ENCODE results near the gene KRT82.

Gene KRT82

GRCh38 chr12:52436000-52436827 is 30.1 kb upstream of the KRT82 start:
- no peak overlapping the region for H3K4me3 ChIP-seq (ENCODE audit: low read depth, low read length)

DNA sequence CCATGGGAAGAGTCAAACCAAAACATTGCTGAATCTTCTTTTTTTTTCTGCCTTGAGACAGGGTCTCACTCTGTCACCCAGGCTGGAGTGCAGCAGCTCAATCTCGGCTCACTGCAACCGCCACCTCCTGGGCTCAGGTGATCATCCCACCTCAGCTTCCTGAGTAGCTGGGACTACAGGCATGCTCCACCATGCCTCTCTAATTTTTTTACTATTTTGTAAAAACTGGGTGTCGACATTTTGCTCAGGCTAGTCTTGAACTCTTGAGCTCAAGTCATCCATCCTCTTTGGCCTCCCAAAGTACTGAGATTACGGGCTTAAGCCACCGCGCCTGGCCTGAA is 29.5 kb upstream of the KRT82 start:
- H3K4me3 ChIP-seq (ENCODE audit: low read depth, low read length) = no peak overlapping the region

- no peak overlapping the region for H3K4me3 ChIP-seq (ENCODE audit: low read depth, low read length)
Measured at GRCh38 chr12:52434760-52435530, 28.8 kb upstream of the KRT82 start.

- no peak within 1 kb of the TSS for H3K4me3 ChIP-seq (ENCODE audit: low read depth, low read length)
Measured at GRCh38 chr12:52434081-52434733, 28.1 kb upstream of the KRT82 start, which contains the start of gene KRT75. Gene KRT75 (minus strand): TSS chr12:52434371. CDS start chr12:52434304, 67 bp downstream.

DNA sequence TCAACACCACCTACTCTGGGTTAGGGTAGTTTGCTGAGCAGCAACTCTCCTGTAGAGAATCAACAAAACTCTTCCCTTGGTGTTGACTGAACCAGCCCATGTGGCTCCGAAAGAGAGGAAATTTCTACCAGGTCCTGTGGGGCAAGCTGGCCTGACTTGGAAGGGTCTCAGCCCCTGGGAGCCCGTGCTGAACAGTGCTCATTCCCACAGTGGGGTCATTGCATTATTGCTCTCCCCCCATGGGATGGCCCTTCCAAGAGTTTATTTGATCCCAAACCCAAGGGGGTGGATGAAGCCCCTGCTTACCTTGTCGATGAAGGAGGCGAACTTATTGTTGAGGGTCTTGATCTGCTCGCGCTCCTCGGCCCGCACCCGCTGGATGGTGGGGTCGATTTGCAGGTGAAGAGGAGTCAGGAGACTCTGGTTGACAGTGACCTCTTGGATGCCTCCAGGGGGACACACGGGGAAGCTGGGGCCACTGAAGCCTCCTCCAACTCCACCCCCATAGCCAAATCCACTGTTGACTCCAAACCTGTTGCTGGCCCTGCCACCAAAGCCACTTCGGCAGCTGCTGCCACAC is 27.5 kb upstream of the KRT82 start:
- H3K4me3 ChIP-seq (ENCODE audit: low read depth, low read length) = no peak overlapping the region

- H3K4me3 ChIP-seq (ENCODE audit: low read depth, low read length) = no peak overlapping the region
Measured at GRCh38 chr12:52432559-52433207, 26.5 kb upstream of the KRT82 start.

GRCh38 chr12:52428121-52428520 is 22.0 kb upstream of the KRT82 start:
- H3K4me3 ChIP-seq (ENCODE audit: low read depth, low read length) = no peak overlapping the region

DNA sequence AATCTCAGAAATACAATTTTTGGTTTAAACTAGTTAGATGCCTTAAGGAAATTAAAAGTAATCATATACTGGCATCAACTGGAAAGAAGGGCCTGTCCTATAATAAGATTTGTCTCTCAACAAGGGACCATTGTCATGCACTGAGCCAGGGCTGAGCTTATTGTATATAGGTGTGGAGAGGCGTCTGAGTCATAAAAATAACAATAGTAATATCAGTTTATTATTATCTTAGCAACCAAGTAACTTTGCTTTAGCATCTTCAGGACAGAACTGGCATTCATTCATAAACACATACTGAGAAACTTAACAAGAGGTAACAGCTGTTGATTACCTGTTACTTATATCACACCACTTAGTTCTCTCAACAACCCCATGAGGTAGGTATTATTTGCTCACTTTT is 20.9 kb upstream of the KRT82 start:
- H3K4me3 ChIP-seq (ENCODE audit: low read depth, low read length) = no peak overlapping the region

DNA sequence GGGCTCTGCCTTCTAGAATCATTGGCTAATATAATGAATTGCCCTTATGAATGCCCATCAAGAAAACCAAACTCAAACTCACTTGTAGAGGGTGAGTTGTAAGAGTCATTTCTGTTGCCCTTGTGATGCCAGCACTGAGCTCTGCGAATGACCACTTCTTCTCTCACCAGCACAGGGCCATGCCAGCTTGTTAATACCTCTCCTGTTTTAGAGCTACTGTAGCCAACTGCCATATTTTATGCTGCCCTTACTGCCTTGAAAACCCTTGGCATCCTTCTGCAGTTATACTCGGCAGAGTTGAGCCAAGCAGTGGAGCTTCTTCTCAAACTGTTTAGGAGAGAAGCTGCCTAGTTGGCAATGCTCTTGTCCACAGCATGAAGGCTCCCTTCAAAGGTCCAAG is 19.9 kb upstream of the KRT82 start:
- no peak overlapping the region for H3K4me3 ChIP-seq (ENCODE audit: low read depth, low read length)

DNA sequence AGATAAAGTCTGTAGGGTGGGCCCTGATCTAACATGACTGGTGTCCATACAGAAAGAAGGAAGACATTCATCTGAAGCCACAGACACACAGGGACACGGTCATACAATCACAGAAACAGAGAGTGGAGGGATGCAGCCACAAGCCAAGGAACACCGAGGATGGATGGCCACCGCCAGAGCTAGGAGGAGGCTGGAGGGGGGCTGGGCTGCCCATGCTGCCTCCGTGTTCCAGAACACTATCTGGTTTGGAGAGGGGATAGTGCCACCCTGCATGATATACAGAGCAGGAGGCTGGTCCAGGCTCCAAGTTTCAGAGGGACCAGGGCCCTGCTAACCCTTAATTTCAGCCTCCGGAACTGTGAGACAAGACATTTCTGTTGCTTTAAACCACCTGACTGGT is 19.3 kb upstream of the KRT82 start:
- no peak overlapping the region for H3K4me3 ChIP-seq (ENCODE audit: low read depth, low read length)

GRCh38 chr12:52423661-52424500 is 17.7 kb upstream of the KRT82 start:
- no peak overlapping the region for H3K4me3 ChIP-seq (ENCODE audit: low read depth, low read length)

DNA sequence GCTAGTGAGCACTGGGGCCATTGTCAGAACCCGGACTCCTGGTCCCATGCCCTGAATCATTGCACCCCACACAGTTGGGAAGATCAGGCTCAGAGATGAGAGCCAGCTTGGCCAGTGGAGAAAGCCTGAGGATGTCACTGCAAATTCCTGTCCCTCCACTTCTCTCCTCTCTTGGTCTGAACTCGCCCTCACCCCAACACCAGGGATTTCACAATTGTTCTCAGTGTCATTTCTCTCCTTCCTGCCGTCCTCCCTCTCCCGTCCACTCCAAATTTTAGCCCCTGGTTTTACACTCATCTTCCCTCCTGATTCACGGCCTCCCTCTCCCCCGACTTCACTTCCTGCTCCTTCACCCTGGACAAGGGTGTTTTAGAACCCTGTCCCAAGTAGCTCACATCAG is 16.9 kb upstream of the KRT82 start:
- no peak overlapping the region for H3K4me3 ChIP-seq (ENCODE audit: low read depth, low read length)

DNA sequence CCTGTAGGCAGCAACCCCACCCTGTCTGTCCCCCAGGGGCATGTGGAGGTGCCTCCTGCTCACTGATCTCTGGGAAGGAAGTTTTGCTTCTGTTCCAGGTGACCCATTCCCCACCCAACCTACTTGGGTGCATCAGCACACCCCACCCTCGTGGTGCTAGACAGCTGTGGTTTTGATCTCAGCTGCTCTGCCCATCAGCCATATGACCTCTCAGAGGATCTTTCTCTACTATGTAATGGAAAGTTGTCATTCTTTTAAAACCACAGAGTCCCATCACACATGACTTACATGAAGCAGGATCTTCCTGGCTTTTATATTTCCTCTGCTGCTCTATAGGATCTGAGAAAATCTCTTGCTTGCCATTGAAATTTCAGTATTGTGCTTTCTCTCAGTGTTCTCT is 13.5 kb upstream of the KRT82 start:
- H3K4me3 ChIP-seq (ENCODE audit: low read depth, low read length) = no peak overlapping the region

DNA sequence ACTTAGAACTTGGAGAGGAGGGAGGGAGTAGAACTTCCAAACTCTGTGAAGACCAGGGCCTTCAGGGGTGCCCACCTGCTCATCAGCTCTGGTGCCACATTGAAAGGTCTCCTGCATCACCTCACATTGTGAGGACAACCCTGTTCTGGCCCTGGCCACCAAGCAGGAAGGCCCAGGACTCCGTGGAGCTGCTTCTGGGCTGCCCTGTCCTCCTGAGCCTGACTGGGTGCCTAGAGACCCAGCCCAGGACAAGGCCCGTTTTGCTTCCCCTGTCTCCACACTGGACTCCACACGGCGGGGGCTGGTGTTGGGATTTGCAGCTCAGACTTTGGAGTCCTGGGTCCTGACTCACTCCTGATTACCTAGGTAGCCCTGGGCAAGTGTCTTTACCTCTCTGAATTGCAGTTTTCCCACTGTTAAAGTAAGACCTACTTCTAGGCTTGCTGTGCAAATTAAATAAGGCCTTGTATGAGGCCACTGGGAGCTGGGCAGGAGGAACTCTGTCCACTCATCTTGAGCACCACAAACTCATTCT is 12.5 kb upstream of the KRT82 start:
- H3K4me3 ChIP-seq (ENCODE audit: low read depth, low read length) = no peak overlapping the region

GRCh38 chr12:52417740-52418139 is 11.6 kb upstream of the KRT82 start:
- H3K4me3 ChIP-seq (ENCODE audit: low read depth, low read length) = no peak overlapping the region

DNA sequence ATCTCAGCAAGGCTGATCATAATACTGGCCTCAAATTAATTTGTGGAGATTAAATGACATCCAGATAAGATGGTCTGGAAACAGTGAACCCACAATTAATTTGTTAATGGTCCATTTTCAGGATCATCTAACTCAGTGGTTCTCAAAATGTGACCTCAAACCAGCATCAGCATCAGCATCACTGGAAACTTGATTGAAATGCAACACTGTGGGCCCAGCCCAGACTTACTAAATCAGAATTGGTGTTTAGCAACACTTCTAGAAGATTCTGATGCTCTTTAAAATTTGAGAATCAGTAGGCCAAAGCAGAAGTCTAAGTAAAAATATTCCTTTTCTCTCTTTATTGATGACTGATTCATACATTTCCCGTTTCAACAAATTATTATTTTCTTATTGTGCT is 10.7 kb upstream of the KRT82 start:
- no peak overlapping the region for H3K4me3 ChIP-seq (ENCODE audit: low read depth, low read length)

DNA sequence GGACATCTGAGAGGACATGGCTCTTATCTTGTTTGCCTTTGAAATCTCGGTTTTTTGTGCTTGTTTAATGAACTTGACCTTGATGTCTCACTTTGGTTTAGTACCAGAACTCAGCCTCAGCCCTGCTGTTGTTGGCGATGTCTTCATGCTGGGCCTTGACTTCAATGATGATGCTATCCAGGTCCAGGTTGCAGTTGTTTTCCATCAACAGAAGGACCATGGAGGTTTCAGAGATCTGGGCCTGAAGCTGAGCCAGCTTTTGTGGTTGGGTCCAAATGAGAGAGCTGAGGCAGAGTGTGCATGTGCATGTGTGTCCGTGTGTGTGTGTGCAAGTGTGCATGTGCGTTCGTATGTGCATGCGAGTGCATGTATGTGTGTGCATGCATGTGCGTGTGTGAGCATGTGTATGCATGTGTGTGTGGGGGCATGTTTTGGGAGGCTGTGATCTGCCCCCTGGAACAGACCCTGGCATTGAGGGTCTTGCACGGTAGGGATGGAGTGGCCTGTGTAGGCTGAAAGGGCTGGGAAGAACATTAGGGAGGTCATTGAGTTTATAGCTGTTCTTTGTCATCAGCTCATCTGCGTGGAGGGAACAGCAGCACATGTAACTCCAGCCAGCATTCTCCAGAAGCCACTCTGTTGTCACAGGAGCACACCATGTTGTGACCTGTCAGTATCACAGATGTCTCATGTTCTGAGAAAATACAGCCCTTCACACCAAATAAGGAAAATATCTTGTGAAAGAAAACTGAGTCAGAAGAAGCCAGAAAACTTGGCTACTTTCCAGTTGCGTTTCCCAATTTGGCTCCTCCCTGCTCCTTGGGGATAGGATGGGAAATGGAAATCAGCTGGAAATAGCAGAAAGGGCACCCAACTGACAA is 10.0 kb upstream of the KRT82 start:
- H3K4me3 ChIP-seq (ENCODE audit: low read depth, low read length) = no peak overlapping the region

GRCh38 chr12:52414936-52415335 is 8.8 kb upstream of the KRT82 start:
- H3K4me3 ChIP-seq (ENCODE audit: low read depth, low read length) = no peak overlapping the region

All from iPS-11a (cell line).